A549 (cell line): ENCODE data around the gene FAM149B1. TPM values are rescaled to one million over a fixed set of nuclear protein-coding genes. Genes with fewer than 3 reads are reported as not detected.

ENCODE experiments used
- ATAC-seq, 2 experiments: fragments of 200-7000 bp in 1 of 2; fragments of >200 bp in 1 of 2; cut with Nextera tagmentation in 1 of 2; cut with Tn5 transposase in 1 of 2; 3 replicates each; pipeline versions ENCODE4 v1.8.0 to v1.9.1; 2018 to 2020; ENCODE audit warnings: mild to moderate bottlenecking in 1 of 2, moderate library complexity in 1 of 2
- CTCF ChIA-PET: fragments of 300-600 bp; sonication (Branson Sonifier 250); formaldehyde crosslinking; extraction: SDS; loops from one replicate; lab custom pipeline; 2021; ENCODE audit warnings: antibody characterized with exemption, inconsistent platforms; lab: Yijun Ruan, JAX
- POLR2A ChIA-PET: fragments of 350-600 bp; formaldehyde crosslinking; extraction: SDS; loops from one replicate; lab custom pipeline; 2021; ENCODE audit warnings: antibody characterized with exemption, inconsistent platforms; lab: Yijun Ruan, JAX
- DNase-seq, 2 experiments: peaks; one replicate each; pipeline versions ENCODE4 v3.0.0 to v3.0.0-alpha.2; 2011 to 2016; ENCODE audit warnings: low read depth in 1 of 2, low spot score in 1 of 2
- FAIRE-seq: peaks from 2 replicates; lab custom pipeline; 2011; peaks lifted over from hg19 to GRCh38; lab: Jason Lieb, UNC
- H3K27ac ChIP-seq, 2 experiments: fragments of >200 bp; sonication (Bioruptor Twin); formaldehyde crosslinking; 3 replicates each; pipeline ENCODE4 v1.5.1; 2016 to 2017
- H3K4me1 ChIP-seq: fragments of >200 bp; sonication (Bioruptor Twin); formaldehyde crosslinking; 3 replicates; pipeline ENCODE4 v1.6.1; 2016
- H3K4me2 ChIP-seq: fragments of >200 bp; sonication (Bioruptor Twin); formaldehyde crosslinking; 3 replicates; pipeline ENCODE4 v1.6.1; 2016
- H3K4me3 ChIP-seq: fragments of >200 bp; sonication (Bioruptor Twin); formaldehyde crosslinking; 3 replicates; pipeline ENCODE4 v1.5.1; 2016
- H3K9me3 ChIP-seq: fragments of >200 bp; sonication (Bioruptor Twin); formaldehyde crosslinking; 3 replicates; pipeline ENCODE4 v1.6.1; 2016
- ATOH8 ChIP-seq: fragments of 250-450 bp; sonication (Bioruptor Pico); IDR thresholded peaks from 2 replicates; pipeline ENCODE4 v1.5.0; 2020; ENCODE audit warnings: low read depth, mild to moderate bottlenecking, moderate library complexity
- E2F6 ChIP-seq: IDR thresholded peaks from 2 replicates; pipeline ENCODE4 v1.6.1; 2012; ENCODE audit warnings: low read depth, borderline replicate concordance
- FOSB ChIP-seq: fragments of 250-450 bp; sonication (Bioruptor Pico); IDR thresholded peaks from 2 replicates; pipeline ENCODE4 v1.5.0; 2020; ENCODE audit warnings: mild to moderate bottlenecking, moderate library complexity
- FOXS1 ChIP-seq: fragments of 250-450 bp; sonication (Bioruptor Pico); IDR thresholded peaks from 2 replicates; pipeline ENCODE4 v1.5.0; 2020; ENCODE audit warnings: mild to moderate bottlenecking, moderate library complexity
- GATA3 ChIP-seq: IDR thresholded peaks from 2 replicates; pipeline ENCODE4 v1.6.1; 2012; ENCODE audit warnings: borderline replicate concordance
- HEYL ChIP-seq: fragments of 250-450 bp; sonication (Bioruptor Pico); IDR thresholded peaks from 2 replicates; pipeline ENCODE4 v1.8.0; 2021; ENCODE audit warnings: mild to moderate bottlenecking, moderate library complexity
- JUN ChIP-seq, 2 experiments: fragments of >200 bp; sonication (Bioruptor Twin); formaldehyde crosslinking; IDR thresholded peaks; 2 replicates in 1 of 2; 3 replicates in 1 of 2; pipeline ENCODE4 v1.6.1; 2016 to 2017
- JUNB ChIP-seq: fragments of >200 bp; sonication (Bioruptor Twin); formaldehyde crosslinking; IDR thresholded peaks from 2 replicates; pipeline ENCODE4 v1.6.1; 2016
- KDM1A ChIP-seq: fragments of 200-600 bp; sonication (generic); IDR thresholded peaks from 2 replicates; pipeline ENCODE4 v1.6.1; 2016; ENCODE audit warnings: low read depth, mild to moderate bottlenecking
- KDM5A ChIP-seq: fragments of 200-600 bp; sonication (generic); IDR thresholded peaks from 2 replicates; pipeline ENCODE4 v1.6.1; 2016; ENCODE audit warnings: antibody characterized with exemption, mild to moderate bottlenecking
- MAZ ChIP-seq: fragments of 150-350 bp; IDR thresholded peaks from 2 replicates; pipeline ENCODE4 v1.6.1; 2014; ENCODE audit warnings: antibody characterized with exemption, low read depth, low read length, borderline replicate concordance
- NFE2L2 ChIP-seq: fragments of 150-350 bp; conservative IDR thresholded peaks from 2 replicates; pipeline ENCODE4 v1.6.1; 2014; ENCODE audit warnings: low read length
- NR3C1 ChIP-seq: fragments of >200 bp; sonication (Bioruptor Twin); formaldehyde crosslinking; IDR thresholded peaks from 3 replicates; pipeline ENCODE4 v1.6.1; 2017
- PBX3 ChIP-seq: IDR thresholded peaks from 2 replicates; pipeline ENCODE4 v1.6.1; 2012
- POLR2A ChIP-seq: IDR thresholded peaks from 2 replicates; pipeline ENCODE4 v1.6.1; 2012; ENCODE audit warnings: mild to moderate bottlenecking, low read length
- REST ChIP-seq: fragments of 200-600 bp; sonication (generic); IDR thresholded peaks from 2 replicates; pipeline ENCODE4 v1.6.1; 2016; ENCODE audit warnings: antibody characterized with exemption, mild to moderate bottlenecking, moderate library complexity
- RFX5 ChIP-seq: fragments of 450-650 bp; IDR thresholded peaks from 2 replicates; pipeline ENCODE4 v1.7.1; 2014; ENCODE audit warnings: antibody characterized with exemption, mild to moderate bottlenecking, moderate library complexity
- RNF2 ChIP-seq: fragments of 200-600 bp; sonication (generic); IDR thresholded peaks from 2 replicates; pipeline ENCODE4 v1.6.1; 2016; ENCODE audit warnings: low read depth, mild to moderate bottlenecking, antibody characterized with exemption, moderate library complexity, borderline replicate concordance
- SMC3 ChIP-seq: fragments of >200 bp; sonication (Bioruptor Twin); formaldehyde crosslinking; IDR thresholded peaks from 3 replicates; pipeline ENCODE4 v1.6.1; 2018; ENCODE audit warnings: inconsistent platforms
- SREBF2 ChIP-seq: fragments of 450-650 bp; IDR thresholded peaks from 2 replicates; pipeline ENCODE4 v1.6.1; 2014; ENCODE audit warnings: mild to moderate bottlenecking, moderate library complexity
- ZNF302 ChIP-seq: fragments of 250-450 bp; sonication (Bioruptor Pico); IDR thresholded peaks from 2 replicates; pipeline ENCODE4 v1.9.0; 2021; ENCODE audit warnings: inconsistent platforms, mild to moderate bottlenecking, moderate library complexity
- WGBS: methylation state at CpG from one replicate; pipeline ENCODE4 v1.1.6; 2017; ENCODE audit errors: missing lambda C conversion rate; 5-methylcytosine and 5-hydroxymethylcytosine counted together
- polyA plus RNA-seq, 4 experiments: library from polyadenylated mRNA; depleted of rRNA in 3 of 4; stranded (reverse); fragments of >200 nt; fragmentation: RNase III in 1 of 4; extraction: RNeasy Plus Mini Kit Qiagen cat#74134 plus additional on column Dnase treatment in 1 of 4; gene quantifications; 2 replicates in 3 of 4; 3 replicates in 1 of 4; pipeline ENCODE4 v1.2.3, GENCODE V29; 2011 to 2017

FAM149B1 gene
- polyA plus RNA-seq, 2 of the 4 experiments (the other 2 are of a cell fraction), result 6.9 to 26.7 TPM

GRCh38 chr10:73163096-73163495 is 4.8 kb upstream of the FAM149B1 start:
- POLR2A ChIA-PET, result no interaction called here
- 97% methylated on average over 2 of the region's 2 CpGs for WGBS
- CTCF ChIA-PET, result interaction anchor here (1.0 to 1.8 kb wide), 3 partner anchors 8 to 67 kb away, joined by 4 to 5 read pairs (median 5); partner anchors contain the start of gene P4HA1

DNA sequence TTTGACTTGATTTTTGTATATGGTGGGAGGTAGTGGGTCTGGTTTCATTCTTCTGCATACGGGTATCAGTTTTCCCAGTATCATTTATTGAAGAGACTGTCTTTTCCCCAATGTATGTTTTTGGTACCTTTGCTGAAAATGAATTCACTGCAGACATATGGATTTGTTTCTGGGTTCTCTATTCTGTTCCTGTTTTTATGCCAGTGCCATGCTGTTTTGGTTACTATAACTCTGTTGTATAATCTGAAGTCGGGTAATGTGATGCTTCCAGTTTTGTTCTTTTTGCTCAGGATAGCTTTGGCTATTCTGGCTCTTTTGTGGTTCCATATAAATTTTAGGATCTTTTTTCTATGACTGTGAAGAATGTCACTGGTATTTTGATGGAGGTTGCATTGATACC is 947 bp upstream of the FAM149B1 start:
- DNase-seq (no peak), FAIRE-seq (no peak), ATAC-seq (no peak)
- Histone ChIP-seq H3K4me3 (peak overlapping the region; percentile 68), H3K4me1 (0 out of 3 replicates have a peak, but pooled peaks cover 6% of the 10 kb centered on the region), H3K4me2 (peak overlapping the region; percentile 68), H3K9me3 (peaks cover under 1% of the 10 kb centered on the region; the same call in 1 of the 3 replicates), H3K27ac (no peak overlapping the region)
- WGBS, result 73% methylated on average over 2 of the region's 2 CpGs
- POLR2A ChIA-PET, result no interaction called here
- TF ChIP-seq KDM1A (0 out of 2 replicates have a peak, but pooled peaks have one; percentile 26), ATOH8 (CRISPR knock-in tag) (no peak)
- CTCF ChIA-PET, result no interaction called here

More at GRCh38 chr10:73163096-73163495, 4.8 kb upstream of the FAM149B1 start:
- peaks cover 6% of the 10 kb centered on the region; the same call in 1 of the 3 replicates for H3K9me3 ChIP-seq
- no peak for TF ChIP-seq E2F6
- TF ChIP-seq POLR2A, result no peak
- no peak for TF ChIP-seq ZNF302 (CRISPR knock-in tag)
- TF ChIP-seq HEYL (CRISPR knock-in tag), result no peak
- TF ChIP-seq MAZ, result no peak
- no peak for TF ChIP-seq FOXS1 (CRISPR knock-in tag)
- no peak for TF ChIP-seq FOSB (CRISPR knock-in tag)
- no peak for TF ChIP-seq JUN (IDR thresholded peaks at IDR 0.05)
- DNase-seq (no peak), FAIRE-seq (no peak), ATAC-seq (no peak)
- no peak overlapping the region for H3K27ac ChIP-seq
- H3K4me2 ChIP-seq, result no peak overlapping the region
- no peak overlapping the region for H3K4me3 ChIP-seq
- no peaks in the 10 kb centered on the region for H3K4me1 ChIP-seq

GRCh38 chr10:73167458-73167782 is 499 bp upstream of the FAM149B1 start:
- ChIA-PET CTCF (no interaction called here), POLR2A (interaction anchor here (0.6 to 1.7 kb wide), 2 partner anchors 25 to 79 kb away, joined by 4 to 13 read pairs; partner anchors contain the start of gene DNAJC9)
- FAIRE-seq (no peak), DNase-seq (peak in 1 of 2 experiments; percentile 11), ATAC-seq (no peak)
- Histone ChIP-seq H3K9me3 (no peaks in the 10 kb centered on the region), H3K4me3 (peak overlapping the region; percentile 68), H3K4me1 (0 out of 3 replicates have a peak, but pooled peaks cover 6% of the 10 kb centered on the region), H3K4me2 (peak overlapping the region; percentile 68), H3K27ac (peak overlapping the region; percentile 77 to 95)
- 9% methylated on average over 5 of the region's 5 CpGs for WGBS
- no peak for TF ChIP-seq RFX5
- TF ChIP-seq PBX3, result no peak
- no peak for TF ChIP-seq NR3C1
- no peak for TF ChIP-seq REST
- no peak for TF ChIP-seq RNF2
- no peak for TF ChIP-seq NFE2L2
- no peak for TF ChIP-seq FOSB (CRISPR knock-in tag)
- TF ChIP-seq ZNF302 (CRISPR knock-in tag), result no peak
- no peak for TF ChIP-seq JUNB
- TF ChIP-seq SMC3, result no peak
- TF ChIP-seq KDM5A, result no peak
- no peak for TF ChIP-seq SREBF2
- TF ChIP-seq GATA3, result no peak
